NCI-H1417 treated with DMSO at 0.1 percent for 48 hours (cell line): ENCODE results near the gene KLHL26.

ENCODE experiments used
- DNase-seq: peaks from one replicate; lab custom pipeline; 2025; lab: John Stamatoyannopoulos, UW

The KLHL26 gene

GRCh38 chr19:18603255-18603957 is 33.4 kb upstream of the KLHL26 start:
- DNase-seq, result no peak

GRCh38 chr19:18603958-18604819 is 32.6 kb upstream of the KLHL26 start:
- DNase-seq, result no peak

- DNase-seq, result no peak
These were observed 32.0 kb upstream of the KLHL26 start for GRCh38 chr19:18604820-18605159.

- DNase-seq, result no peak
These were observed 31.7 kb upstream of the KLHL26 start for GRCh38 chr19:18605196-18605545.

GRCh38 chr19:18605546-18606280 is 31.1 kb upstream of the KLHL26 start:
- no peak for DNase-seq

GRCh38 chr19:18606281-18607225 is 30.3 kb upstream of the KLHL26 start, which contains the start of gene CRLF1:
CRLF1 (minus strand) TSS chr19:18606799; CDS start chr19:18606656, 143 bp downstream.
- no peak for DNase-seq

GRCh38 chr19:18607226-18608101 is 29.4 kb upstream of the KLHL26 start:
- DNase-seq, result no peak

GRCh38 chr19:18608102-18608804 is 28.6 kb upstream of the KLHL26 start:
- no peak for DNase-seq

GRCh38 chr19:18608805-18609716 is 27.8 kb upstream of the KLHL26 start:
- no peak for DNase-seq

GRCh38 chr19:18609717-18610051 is 27.1 kb upstream of the KLHL26 start:
- no peak for DNase-seq

- no peak for DNase-seq
These were observed 26.6 kb upstream of the KLHL26 start for GRCh38 chr19:18610245-18610555.

GRCh38 chr19:18610556-18611326 is 26.1 kb upstream of the KLHL26 start:
- no peak for DNase-seq

- no peak for DNase-seq
These were observed 25.3 kb upstream of the KLHL26 start for GRCh38 chr19:18611327-18612050.

GRCh38 chr19:18612051-18612771 is 24.6 kb upstream of the KLHL26 start:
- no peak for DNase-seq

- no peak for DNase-seq
These were observed 23.8 kb upstream of the KLHL26 start, which contains the start of gene TMEM59L for GRCh38 chr19:18612772-18613588. TMEM59L (plus strand) TSS chr19:18612870; CDS start chr19:18612959, 89 bp downstream.
